Bronchial epithelial cell (primary cell): ENCODE measurements around the gene ARHGAP6. TPM values are rescaled to one million over a fixed set of nuclear protein-coding genes. Genes with fewer than 3 reads are reported as not detected.

ENCODE experiments used
- DNase-seq: peaks from one replicate; pipeline ENCODE4 v3.0.0-alpha.2; 2010; ENCODE audit warnings: low read depth
- FAIRE-seq: peaks from 2 replicates; lab custom pipeline; 2011; peaks lifted over from hg19 to GRCh38; lab: Jason Lieb, UNC
- H3K27me3 ChIP-seq: 2 replicates; pipeline ENCODE4 v1.5.1; 2011; ENCODE audit warnings: low read length; ENCODE audit not compliant: control insufficient read depth, insufficient read depth
- H3K36me3 ChIP-seq: 2 replicates; pipeline ENCODE4 v1.5.1; 2011; ENCODE audit warnings: low read length; ENCODE audit not compliant: control insufficient read depth, insufficient read depth
- H3K4me3 ChIP-seq: 2 replicates; pipeline ENCODE4 v1.5.1; 2011; ENCODE audit warnings: mild to moderate bottlenecking, low read depth, low read length, control low read depth
- CTCF ChIP-seq: IDR thresholded peaks from 2 replicates; pipeline ENCODE4 v1.5.1; 2011; ENCODE audit warnings: mild to moderate bottlenecking, moderate library complexity, low read length, control low read depth, inconsistent platforms; ENCODE audit not compliant: insufficient read depth, severe bottlenecking
- total RNA-seq: library from RNA; depleted of rRNA; stranded (reverse); fragments of >200 nt; gene quantifications from 2 replicates; pipeline ENCODE4 v1.2.1, GENCODE V29; 2014

Gene ARHGAP6
- total RNA-seq, 1 donor from 2014 or later, result under 0.01 TPM

- no peak for TF ChIP-seq CTCF
- H3K36me3 ChIP-seq, result no peaks in the 10 kb centered on the region
- no peak overlapping the region for H3K4me3 ChIP-seq
- FAIRE-seq, result no peak
- DNase-seq, result no peak
- H3K27me3 ChIP-seq, result no peaks in the 10 kb centered on the region
Measured at GRCh38 chrX:11305641-11306040, 360.1 kb downstream of the ARHGAP6 start.

GRCh38 chrX:11304829-11305228 is 360.9 kb downstream of the ARHGAP6 start:
- Histone ChIP-seq H3K36me3 (no peaks in the 10 kb centered on the region), H3K4me3 (no peak overlapping the region), H3K27me3 (no peaks in the 10 kb centered on the region)
- no peak for FAIRE-seq
- no peak for DNase-seq
- no peak for TF ChIP-seq CTCF

- no peak for FAIRE-seq
Measured at GRCh38 chrX:11298600-11298999, 367.1 kb downstream of the ARHGAP6 start.

GRCh38 chrX:11296051-11296450 is 369.7 kb downstream of the ARHGAP6 start:
- TF ChIP-seq CTCF, result no peak
- no peaks in the 10 kb centered on the region for H3K27me3 ChIP-seq
- H3K36me3 ChIP-seq, result no peaks in the 10 kb centered on the region
- FAIRE-seq, result no peak
- no peak for DNase-seq
- H3K4me3 ChIP-seq, result no peak overlapping the region

More at GRCh38 chrX:11298600-11298999, 367.1 kb downstream of the ARHGAP6 start:
- Histone ChIP-seq H3K36me3 (no peaks in the 10 kb centered on the region), H3K4me3 (no peak overlapping the region), H3K27me3 (no peaks in the 10 kb centered on the region)
- no peak for TF ChIP-seq CTCF
- DNase-seq, result no peak

GRCh38 chrX:11293113-11293512 is 372.6 kb downstream of the ARHGAP6 start, which contains the start of gene AMELX:
TSS of gene AMELX (plus strand) at chrX:11293413. CDS start at chrX:11294789, 1,376 bp downstream.
- no peak for TF ChIP-seq CTCF
- Histone ChIP-seq H3K27me3 (no peaks in the 10 kb centered on the region), H3K36me3 (no peaks in the 10 kb centered on the region), H3K4me3 (no peak within 1 kb of the TSS)
- DNase-seq (no peak), FAIRE-seq (no peak)
